OCI-LY3 (cell line): Measurements from ENCODE around the gene PDLIM5.

Source experiments
- EZH2phosphoT487 ChIP-seq: fragments of 200-600 bp; shearing (Covaris generic); IDR thresholded peaks from 2 replicates; pipeline ENCODE4 v1.6.1; 2018; ENCODE audit warnings: antibody characterized with exemption, mixed run types, low read depth
- TF ChIP-seq, protein P1 (sequence below): fragments of 200-600, 300-600 bp; sonication (generic); IDR thresholded peaks from 2 replicates; pipeline ENCODE4 v1.5.1; 2014; ENCODE audit warnings: antibody characterized with exemption, low read length, low read depth

GRCh38 chr4:94523617-94524016 lies 71.9 kb downstream of the PDLIM5 start:
- TF ChIP-seq, protein P1, sequence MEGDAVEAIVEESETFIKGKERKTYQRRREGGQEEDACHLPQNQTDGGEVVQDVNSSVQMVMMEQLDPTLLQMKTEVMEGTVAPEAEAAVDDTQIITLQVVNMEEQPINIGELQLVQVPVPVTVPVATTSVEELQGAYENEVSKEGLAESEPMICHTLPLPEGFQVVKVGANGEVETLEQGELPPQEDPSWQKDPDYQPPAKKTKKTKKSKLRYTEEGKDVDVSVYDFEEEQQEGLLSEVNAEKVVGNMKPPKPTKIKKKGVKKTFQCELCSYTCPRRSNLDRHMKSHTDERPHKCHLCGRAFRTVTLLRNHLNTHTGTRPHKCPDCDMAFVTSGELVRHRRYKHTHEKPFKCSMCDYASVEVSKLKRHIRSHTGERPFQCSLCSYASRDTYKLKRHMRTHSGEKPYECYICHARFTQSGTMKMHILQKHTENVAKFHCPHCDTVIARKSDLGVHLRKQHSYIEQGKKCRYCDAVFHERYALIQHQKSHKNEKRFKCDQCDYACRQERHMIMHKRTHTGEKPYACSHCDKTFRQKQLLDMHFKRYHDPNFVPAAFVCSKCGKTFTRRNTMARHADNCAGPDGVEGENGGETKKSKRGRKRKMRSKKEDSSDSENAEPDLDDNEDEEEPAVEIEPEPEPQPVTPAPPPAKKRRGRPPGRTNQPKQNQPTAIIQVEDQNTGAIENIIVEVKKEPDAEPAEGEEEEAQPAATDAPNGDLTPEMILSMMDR = no peak
- no peak for TF ChIP-seq EZH2phosphoT487
